ENCODE results near the gene LSM2. TPM values are rescaled to one million over a fixed set of nuclear protein-coding genes. Genes with fewer than 3 reads are reported as not detected.

Gene LSM2
- total RNA-seq, 1 donor from 2014 or later, result 20.1 TPM

GRCh38 chr6:31780507-31781243 is 26.1 kb downstream of the LSM2 start:
- no peak for DNase-seq
- intact Hi-C loops (cut with micrococcal nuclease), result no loop called here
- no peak for ATAC-seq

- intact Hi-C loops (cut with micrococcal nuclease), result no loop called here
- DNase-seq (no peak), ATAC-seq (no peak)
Observed at GRCh38 chr6:31779908-31780307, 26.9 kb downstream of the LSM2 start.

GRCh38 chr6:31778999-31779885 is 27.5 kb downstream of the LSM2 start:
- intact Hi-C loops (cut with micrococcal nuclease), result no loop called here
- DNase-seq (no peak), ATAC-seq (no peak)

- DNase-seq (no peak), ATAC-seq (no peak)
- intact Hi-C loops (cut with micrococcal nuclease), result no loop called here
Observed at GRCh38 chr6:31778193-31778592, 28.6 kb downstream of the LSM2 start.

- intact Hi-C loops (cut with micrococcal nuclease), result no loop called here
- no peak for ATAC-seq
Observed at GRCh38 chr6:31777667-31778050, 29.1 kb downstream of the LSM2 start.

GRCh38 chr6:31776989-31777666 is 29.6 kb downstream of the LSM2 start, which contains the start of gene VWA7:
Gene VWA7, minus strand, starts transcription at chr6:31777328. Its CDS starts 549 bp downstream, at chr6:31776779.
- peak; percentile 92 for ATAC-seq
- peak; percentile 82 for DNase-seq
- intact Hi-C loops (cut with micrococcal nuclease), result no loop called here

More at GRCh38 chr6:31777667-31778050, 29.1 kb downstream of the LSM2 start:
- DNase-seq, result no peak

GRCh38 chr6:31776485-31776988 is 30.2 kb downstream of the LSM2 start:
- intact Hi-C loops (cut with micrococcal nuclease), result no loop called here
- ATAC-seq (no peak), DNase-seq (peak; percentile 39)

GRCh38 chr6:31775633-31776484 is 30.9 kb downstream of the LSM2 start:
- intact Hi-C loops (cut with micrococcal nuclease), result no loop called here
- ATAC-seq, result no peak
- no peak for DNase-seq

- intact Hi-C loops (cut with micrococcal nuclease), result no loop called here
Observed at GRCh38 chr6:31775184-31775583, 31.6 kb downstream of the LSM2 start.

GRCh38 chr6:31771992-31772358 is 34.8 kb downstream of the LSM2 start:
- ATAC-seq, result no peak
- intact Hi-C loops (cut with micrococcal nuclease), result no loop called here
- DNase-seq, result no peak

More at GRCh38 chr6:31775184-31775583, 31.6 kb downstream of the LSM2 start:
- no peak for DNase-seq
- no peak for ATAC-seq

- no peak for ATAC-seq
- intact Hi-C loops (cut with micrococcal nuclease), result no loop called here
- DNase-seq, result no peak
Observed at GRCh38 chr6:31770860-31771259, 35.9 kb downstream of the LSM2 start.

GRCh38 chr6:31769684-31770371 is 36.9 kb downstream of the LSM2 start:
- peak; percentile 78 for DNase-seq
- ATAC-seq, result peak; percentile 65
- intact Hi-C loops (cut with micrococcal nuclease), result no loop called here

GRCh38 chr6:31768363-31769257 is 38.2 kb downstream of the LSM2 start:
- intact Hi-C loops (cut with micrococcal nuclease), result no loop called here
- ATAC-seq (peak; percentile 25), DNase-seq (no peak)

GRCh38 chr6:31767096-31767645 is 39.6 kb downstream of the LSM2 start:
- DNase-seq (no peak), ATAC-seq (no peak)
- intact Hi-C loops (cut with micrococcal nuclease), result no loop called here

- DNase-seq (peak; percentile 55), ATAC-seq (peak; percentile 58)
- intact Hi-C loops (cut with micrococcal nuclease), result no loop called here
Observed at GRCh38 chr6:31765910-31766794, 40.6 kb downstream of the LSM2 start.

GRCh38 chr6:31765559-31765909 is 41.2 kb downstream of the LSM2 start:
- intact Hi-C loops (cut with micrococcal nuclease), result no loop called here
- no peak for DNase-seq
- ATAC-seq, result no peak

Measured in left ventricle myocardium superior (tissue), 1 donor.